ENCODE measurements around the gene SKOR1. TPM values are rescaled to one million over a fixed set of nuclear protein-coding genes. Genes with fewer than 3 reads are reported as not detected.

SKOR1 gene
- total RNA-seq, 1 donor from 2014 or later: 0.48 TPM

GRCh38 chr15:67832897-67833709 lies 7.8 kb downstream of the SKOR1 start:
- Mint-ChIP-seq H3K27ac (ENCODE audit: unreplicated experiment) (no peak overlapping the region), H3K27me3 (ENCODE audit: unreplicated experiment) (peaks cover 66% of the 10 kb centered on the region), H3K9me3 (ENCODE audit: unreplicated experiment) (no peaks in the 10 kb centered on the region), H3K36me3 (ENCODE audit: unreplicated experiment) (no peaks in the 10 kb centered on the region), H3K4me1 (ENCODE audit: unreplicated experiment) (peaks cover 35% of the 10 kb centered on the region), H3K4me3 (ENCODE audit: unreplicated experiment) (peak overlapping the region; percentile 68)
- DNase-seq (ENCODE audit: extremely low spot score, unreplicated experiment): no peak
- TF ChIP-seq, protein P1, sequence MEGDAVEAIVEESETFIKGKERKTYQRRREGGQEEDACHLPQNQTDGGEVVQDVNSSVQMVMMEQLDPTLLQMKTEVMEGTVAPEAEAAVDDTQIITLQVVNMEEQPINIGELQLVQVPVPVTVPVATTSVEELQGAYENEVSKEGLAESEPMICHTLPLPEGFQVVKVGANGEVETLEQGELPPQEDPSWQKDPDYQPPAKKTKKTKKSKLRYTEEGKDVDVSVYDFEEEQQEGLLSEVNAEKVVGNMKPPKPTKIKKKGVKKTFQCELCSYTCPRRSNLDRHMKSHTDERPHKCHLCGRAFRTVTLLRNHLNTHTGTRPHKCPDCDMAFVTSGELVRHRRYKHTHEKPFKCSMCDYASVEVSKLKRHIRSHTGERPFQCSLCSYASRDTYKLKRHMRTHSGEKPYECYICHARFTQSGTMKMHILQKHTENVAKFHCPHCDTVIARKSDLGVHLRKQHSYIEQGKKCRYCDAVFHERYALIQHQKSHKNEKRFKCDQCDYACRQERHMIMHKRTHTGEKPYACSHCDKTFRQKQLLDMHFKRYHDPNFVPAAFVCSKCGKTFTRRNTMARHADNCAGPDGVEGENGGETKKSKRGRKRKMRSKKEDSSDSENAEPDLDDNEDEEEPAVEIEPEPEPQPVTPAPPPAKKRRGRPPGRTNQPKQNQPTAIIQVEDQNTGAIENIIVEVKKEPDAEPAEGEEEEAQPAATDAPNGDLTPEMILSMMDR (IDR thresholded peaks at IDR 0.05): no peak

DNA sequence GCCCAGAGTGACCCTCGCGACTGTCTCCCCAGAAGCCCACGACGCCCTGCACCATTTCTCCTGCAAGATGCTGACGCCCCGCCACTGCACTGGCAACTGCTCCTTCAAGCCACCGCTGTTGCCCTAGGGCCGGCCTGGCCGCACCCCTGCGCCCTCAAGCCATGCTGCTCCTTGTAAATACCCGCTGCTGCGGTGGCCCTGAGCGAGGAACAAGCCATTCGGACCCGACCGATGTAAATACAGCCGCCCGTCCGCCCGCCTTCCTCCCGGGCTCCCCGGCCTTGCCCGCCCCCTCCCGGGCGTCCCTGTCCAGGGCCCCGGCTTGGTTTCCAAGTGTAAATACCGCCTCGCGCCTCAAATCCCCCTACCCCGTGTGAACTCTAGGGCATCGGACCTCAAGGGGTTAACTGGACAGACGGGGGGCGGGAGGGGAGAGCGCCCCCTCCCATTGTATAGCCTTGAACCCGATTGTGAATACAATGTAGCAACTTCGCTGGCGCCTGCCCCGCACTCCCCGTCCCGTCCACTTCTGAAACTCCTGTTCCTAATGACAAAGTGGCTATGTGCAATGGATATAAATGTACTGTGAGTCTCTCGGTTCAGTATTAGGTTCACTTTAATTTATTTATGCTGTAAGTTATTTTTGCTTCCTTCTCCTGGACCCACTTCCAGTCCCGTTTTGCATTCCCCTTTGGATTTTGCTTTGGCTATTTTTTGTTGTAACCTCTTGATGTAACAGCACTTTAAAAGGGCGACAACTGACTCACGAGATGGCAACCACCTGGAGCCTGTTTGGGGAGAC lies 8.6 kb downstream of the SKOR1 start:
- Mint-ChIP-seq H3K36me3 (ENCODE audit: unreplicated experiment) (no peaks in the 10 kb centered on the region), H3K4me3 (ENCODE audit: unreplicated experiment) (peak overlapping the region; percentile 68), H3K9me3 (ENCODE audit: unreplicated experiment) (no peaks in the 10 kb centered on the region), H3K4me1 (ENCODE audit: unreplicated experiment) (peaks cover 32% of the 10 kb centered on the region), H3K27ac (ENCODE audit: unreplicated experiment) (no peak overlapping the region), H3K27me3 (ENCODE audit: unreplicated experiment) (peaks cover 59% of the 10 kb centered on the region)
- TF ChIP-seq, protein P1 (IDR thresholded peaks at IDR 0.05): peak; percentile 76
- peak; percentile 86 for DNase-seq (ENCODE audit: extremely low spot score, unreplicated experiment)

GRCh38 chr15:67834581-67835296 lies 9.4 kb downstream of the SKOR1 start:
- Mint-ChIP-seq H3K36me3 (ENCODE audit: unreplicated experiment) (no peaks in the 10 kb centered on the region), H3K27me3 (ENCODE audit: unreplicated experiment) (peaks cover 54% of the 10 kb centered on the region), H3K9me3 (ENCODE audit: unreplicated experiment) (no peaks in the 10 kb centered on the region), H3K4me1 (ENCODE audit: unreplicated experiment) (peaks cover 38% of the 10 kb centered on the region), H3K4me3 (ENCODE audit: unreplicated experiment) (peak overlapping the region; percentile 59), H3K27ac (ENCODE audit: unreplicated experiment) (no peak overlapping the region)
- DNase-seq (ENCODE audit: extremely low spot score, unreplicated experiment): no peak
- TF ChIP-seq, protein P1 (IDR thresholded peaks at IDR 0.05): no peak

- DNase-seq (ENCODE audit: extremely low spot score, unreplicated experiment): no peak
- Mint-ChIP-seq H3K4me1 (ENCODE audit: unreplicated experiment) (peaks cover 41% of the 10 kb centered on the region), H3K27me3 (ENCODE audit: unreplicated experiment) (peaks cover 48% of the 10 kb centered on the region), H3K27ac (ENCODE audit: unreplicated experiment) (no peak overlapping the region), H3K36me3 (ENCODE audit: unreplicated experiment) (no peaks in the 10 kb centered on the region), H3K4me3 (ENCODE audit: unreplicated experiment) (peak overlapping the region; percentile 59), H3K9me3 (ENCODE audit: unreplicated experiment) (no peaks in the 10 kb centered on the region)
- TF ChIP-seq, protein P1 (IDR thresholded peaks at IDR 0.05): no peak
These were observed 10.2 kb downstream of the SKOR1 start for GRCh38 chr15:67835297-67836133.

Data from osteocyte (in vitro differentiated cells).